SK-N-MC (cell line): ENCODE measurements around the gene SGF29.

Source experiments
- EZH2 ChIP-seq: fragments of 200-600 bp; sonication (generic); IDR thresholded peaks from one replicate; pipeline ENCODE4 v1.6.1; 2017; ENCODE audit warnings: antibody characterized with exemption
- FOXP2 ChIP-seq: optimal IDR thresholded peaks from 2 replicates; pipeline ENCODE3; 2011; ENCODE audit warnings: mild to moderate bottlenecking, moderate library complexity; ENCODE audit not compliant: insufficient read depth; ENCODE audit errors: extremely low read length, control extremely low read depth
- POLR2AphosphoS5 ChIP-seq: IDR thresholded peaks from 2 replicates; pipeline ENCODE4 v1.6.1; 2012; ENCODE audit warnings: mild to moderate bottlenecking, low read depth, low read length, borderline replicate concordance

DNA sequence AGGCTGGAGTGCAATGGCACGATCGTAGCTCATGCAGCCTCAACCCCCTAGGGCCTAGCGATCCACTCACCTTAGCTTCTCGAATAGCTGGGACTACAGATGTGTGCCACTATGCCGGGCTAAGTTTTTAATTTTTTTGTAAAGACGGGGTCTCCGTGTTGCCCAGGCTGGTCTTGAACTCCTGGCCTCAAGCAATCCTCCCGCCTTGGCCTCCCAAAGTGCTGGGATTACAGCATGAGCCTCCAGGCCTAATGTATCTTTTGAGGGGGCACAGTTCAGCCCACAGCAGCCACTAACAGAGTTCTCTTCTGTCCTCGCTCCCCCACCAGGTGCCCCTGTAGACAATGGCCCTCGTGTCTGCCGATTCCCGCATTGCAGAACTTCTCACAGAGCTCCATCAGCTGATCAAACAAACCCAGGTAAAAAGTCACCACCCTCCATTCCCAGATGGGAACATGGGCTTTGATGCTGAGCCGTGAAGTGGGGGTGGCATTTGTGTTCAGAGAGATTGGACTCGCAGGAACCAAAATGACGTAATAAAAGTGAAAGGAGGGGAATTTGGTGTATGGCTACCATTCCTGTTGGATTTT is 27.1 kb downstream of the SGF29 start:
- TF ChIP-seq POLR2AphosphoS5 = no peak
- TF ChIP-seq EZH2 = no peak
- no peak for TF ChIP-seq FOXP2
